GM12801 (cell line): ENCODE measurements around the gene ACTN1.

Experiments
- CTCF ChIP-seq: IDR thresholded peaks from one replicate; pipeline ENCODE4 v1.5.1; 2011; ENCODE audit warnings: control low read depth; ENCODE audit not compliant: insufficient read length; ENCODE audit errors: extremely low read depth

ACTN1 gene

GRCh38 chr14:68906439-68906838 is 72.7 kb downstream of the ACTN1 start:
- no peak for TF ChIP-seq CTCF

GRCh38 chr14:68905107-68905895 is 73.8 kb downstream of the ACTN1 start:
- TF ChIP-seq CTCF = no peak

GRCh38 chr14:68902357-68902756 is 76.7 kb downstream of the ACTN1 start:
- no peak for TF ChIP-seq CTCF

- no peak for TF ChIP-seq CTCF
These were observed 80.0 kb downstream of the ACTN1 start for GRCh38 chr14:68899033-68899603.

- TF ChIP-seq CTCF = no peak
These were observed 80.7 kb downstream of the ACTN1 start for GRCh38 chr14:68898248-68899032.

GRCh38 chr14:68897559-68898155 is 81.4 kb downstream of the ACTN1 start:
- no peak for TF ChIP-seq CTCF

- TF ChIP-seq CTCF = no peak
These were observed 83.0 kb downstream of the ACTN1 start for GRCh38 chr14:68896132-68896531.
